Spleen (tissue), 7 donors: ENCODE measurements around the gene SLC30A7.

ENCODE experiments used
- POLR2A ChIP-seq, 3 donors: fragments of 450-650 bp; IDR thresholded peaks; one replicate each; pipeline ENCODE4 v1.5.1; 2017; ENCODE audit warnings: antibody characterized with exemption in 3 of 3, mild to moderate bottlenecking in 1 of 3
- POLR2AphosphoS5 ChIP-seq, 3 donors: sonication (generic); formaldehyde crosslinking; IDR thresholded peaks; one replicate each; pipeline ENCODE4 v1.5.1; 2017; ENCODE audit warnings: antibody characterized with exemption in 3 of 3
- TF ChIP-seq, protein P1 (sequence below), 11 experiments: fragments of 200-600 bp in 7 of 11; fragments of 450-650 bp in 4 of 11; sonication (generic) in 4 of 11; IDR thresholded peaks in 8 of 11; conservative IDR thresholded peaks in 3 of 11; 1 replicate in 7 of 11; 2 replicates in 4 of 11; pipeline versions ENCODE4 v1.4.0 to v1.8.0; 2016 to 2021; ENCODE audit warnings: antibody characterized with exemption in 11 of 11, inconsistent platforms in 4 of 11, mild to moderate bottlenecking in 1 of 11
- donor health status: DM: no; HTN: no; CAD: no; lungs with moderate emphysema.
- donor health status: DM: no; HTN: no; CAD: no.
- donor health status: DM: no; HTN: no; CAD: no.

- TF ChIP-seq, protein P1, sequence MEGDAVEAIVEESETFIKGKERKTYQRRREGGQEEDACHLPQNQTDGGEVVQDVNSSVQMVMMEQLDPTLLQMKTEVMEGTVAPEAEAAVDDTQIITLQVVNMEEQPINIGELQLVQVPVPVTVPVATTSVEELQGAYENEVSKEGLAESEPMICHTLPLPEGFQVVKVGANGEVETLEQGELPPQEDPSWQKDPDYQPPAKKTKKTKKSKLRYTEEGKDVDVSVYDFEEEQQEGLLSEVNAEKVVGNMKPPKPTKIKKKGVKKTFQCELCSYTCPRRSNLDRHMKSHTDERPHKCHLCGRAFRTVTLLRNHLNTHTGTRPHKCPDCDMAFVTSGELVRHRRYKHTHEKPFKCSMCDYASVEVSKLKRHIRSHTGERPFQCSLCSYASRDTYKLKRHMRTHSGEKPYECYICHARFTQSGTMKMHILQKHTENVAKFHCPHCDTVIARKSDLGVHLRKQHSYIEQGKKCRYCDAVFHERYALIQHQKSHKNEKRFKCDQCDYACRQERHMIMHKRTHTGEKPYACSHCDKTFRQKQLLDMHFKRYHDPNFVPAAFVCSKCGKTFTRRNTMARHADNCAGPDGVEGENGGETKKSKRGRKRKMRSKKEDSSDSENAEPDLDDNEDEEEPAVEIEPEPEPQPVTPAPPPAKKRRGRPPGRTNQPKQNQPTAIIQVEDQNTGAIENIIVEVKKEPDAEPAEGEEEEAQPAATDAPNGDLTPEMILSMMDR (IDR thresholded peaks at IDR 0.05 in 8 of 11, conservative IDR thresholded peaks at IDR 0.05 in 3 of 11), result no peak
- TF ChIP-seq POLR2A (IDR thresholded peaks at IDR 0.05) (no peak), POLR2AphosphoS5 (IDR thresholded peaks at IDR 0.05) (no peak)
Observed at GRCh38 chr1:101029184-101029583, 133.3 kb downstream of the SLC30A7 start.
